ENCODE results near the gene EYS.

EYS gene

GRCh38 chr6:64696053-64696452, 1011.0 kb downstream of the EYS start:
- no peak for DNase-seq

- no peak for DNase-seq
Measured at GRCh38 chr6:64694356-64694755, 1012.7 kb downstream of the EYS start.

- DNase-seq: no peak
Measured at GRCh38 chr6:64691064-64691463, 1016.0 kb downstream of the EYS start.

GRCh38 chr6:64685401-64685800, 1021.6 kb downstream of the EYS start:
- DNase-seq: no peak

GRCh38 chr6:64683682-64684081, 1023.3 kb downstream of the EYS start:
- no peak for DNase-seq

- no peak for DNase-seq
Measured at GRCh38 chr6:64681416-64682160, 1025.4 kb downstream of the EYS start.

GRCh38 chr6:64680446-64680845, 1026.6 kb downstream of the EYS start:
- DNase-seq: no peak

GRCh38 chr6:64679416-64679815, 1027.6 kb downstream of the EYS start:
- no peak for DNase-seq

- DNase-seq: no peak
Measured at GRCh38 chr6:64672651-64673050, 1034.4 kb downstream of the EYS start.

GRCh38 chr6:64672131-64672530, 1034.9 kb downstream of the EYS start:
- no peak for DNase-seq

GRCh38 chr6:64665137-64665536, 1041.9 kb downstream of the EYS start:
- no peak for DNase-seq

- no peak for DNase-seq
Measured at GRCh38 chr6:64664480-64664879, 1042.5 kb downstream of the EYS start.

GRCh38 chr6:64644024-64644423, 1063.0 kb downstream of the EYS start:
- no peak for DNase-seq

GRCh38 chr6:64630901-64631300, 1076.1 kb downstream of the EYS start:
- DNase-seq: no peak

- DNase-seq: no peak
Measured at GRCh38 chr6:64622944-64623343, 1084.1 kb downstream of the EYS start.

- DNase-seq: no peak
Measured at GRCh38 chr6:64602993-64603392, 1104.0 kb downstream of the EYS start.

GRCh38 chr6:64591676-64592036, 1115.4 kb downstream of the EYS start:
- no peak for DNase-seq

- no peak for DNase-seq
Measured at GRCh38 chr6:64590965-64591675, 1115.9 kb downstream of the EYS start.

GRCh38 chr6:64589961-64590360, 1117.1 kb downstream of the EYS start:
- DNase-seq: no peak

- DNase-seq: no peak
Measured at GRCh38 chr6:64580346-64580745, 1126.7 kb downstream of the EYS start.

- DNase-seq: no peak
Measured at GRCh38 chr6:64553249-64553786, 1153.7 kb downstream of the EYS start.

GRCh38 chr6:64547594-64548268, 1159.3 kb downstream of the EYS start:
- no peak for DNase-seq

GRCh38 chr6:64539917-64540316, 1167.1 kb downstream of the EYS start:
- no peak for DNase-seq

- DNase-seq: no peak
Measured at GRCh38 chr6:64538722-64539121, 1168.3 kb downstream of the EYS start.
